Ovary (tissue), 3 donors: ENCODE data around the gene NUTM1.
"Not testable (repeated sequence)": the region's sequence is repeated elsewhere in the genome, so short reads cannot be mapped to it uniquely, and the experiment has no call there.

Source experiments
- EP300 ChIP-seq: sonication (generic); formaldehyde crosslinking; IDR thresholded peaks from one replicate; pipeline ENCODE4 v1.6.1; 2017; ENCODE audit warnings: antibody characterized with exemption
- POLR2A ChIP-seq: fragments of 450-650 bp; IDR thresholded peaks from one replicate; pipeline ENCODE4 v1.6.1; 2017; ENCODE audit warnings: antibody characterized with exemption, mild to moderate bottlenecking, moderate library complexity
- TF ChIP-seq, protein P1 (sequence below), 3 donors: fragments of 450-650 bp in 2 of 3; fragments of 200-600 bp in 1 of 3; IDR thresholded peaks; one replicate each; pipeline versions ENCODE4 v1.5.1 to v1.8.0; 2016 to 2022; ENCODE audit warnings: antibody characterized with exemption in 3 of 3, mild to moderate bottlenecking in 1 of 3
- donor health status: DM: no; HTN: no; CAD: no.

DNA sequence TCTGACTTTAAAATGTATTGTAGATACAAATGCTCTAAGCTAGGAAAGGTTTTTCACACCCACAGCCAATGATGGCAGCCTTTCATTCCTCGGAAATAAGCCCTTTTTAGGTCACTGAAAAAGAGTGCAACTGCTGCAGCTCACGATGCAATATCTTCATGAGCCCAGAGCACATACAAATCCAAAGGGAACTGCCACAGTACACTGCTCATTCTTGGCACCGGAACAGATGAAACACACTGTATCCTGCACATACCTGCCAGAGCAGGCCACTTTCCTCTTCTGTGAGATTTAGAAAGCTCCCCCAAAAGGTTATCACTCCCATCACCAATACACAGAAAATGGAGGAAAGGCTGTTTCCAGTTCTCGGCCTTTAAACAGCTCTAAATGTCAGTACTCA is 37.4 kb downstream of the NUTM1 start:
- TF ChIP-seq, protein P1, sequence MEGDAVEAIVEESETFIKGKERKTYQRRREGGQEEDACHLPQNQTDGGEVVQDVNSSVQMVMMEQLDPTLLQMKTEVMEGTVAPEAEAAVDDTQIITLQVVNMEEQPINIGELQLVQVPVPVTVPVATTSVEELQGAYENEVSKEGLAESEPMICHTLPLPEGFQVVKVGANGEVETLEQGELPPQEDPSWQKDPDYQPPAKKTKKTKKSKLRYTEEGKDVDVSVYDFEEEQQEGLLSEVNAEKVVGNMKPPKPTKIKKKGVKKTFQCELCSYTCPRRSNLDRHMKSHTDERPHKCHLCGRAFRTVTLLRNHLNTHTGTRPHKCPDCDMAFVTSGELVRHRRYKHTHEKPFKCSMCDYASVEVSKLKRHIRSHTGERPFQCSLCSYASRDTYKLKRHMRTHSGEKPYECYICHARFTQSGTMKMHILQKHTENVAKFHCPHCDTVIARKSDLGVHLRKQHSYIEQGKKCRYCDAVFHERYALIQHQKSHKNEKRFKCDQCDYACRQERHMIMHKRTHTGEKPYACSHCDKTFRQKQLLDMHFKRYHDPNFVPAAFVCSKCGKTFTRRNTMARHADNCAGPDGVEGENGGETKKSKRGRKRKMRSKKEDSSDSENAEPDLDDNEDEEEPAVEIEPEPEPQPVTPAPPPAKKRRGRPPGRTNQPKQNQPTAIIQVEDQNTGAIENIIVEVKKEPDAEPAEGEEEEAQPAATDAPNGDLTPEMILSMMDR (IDR thresholded peaks at IDR 0.05): not testable (repeated sequence)
- TF ChIP-seq POLR2A, EP300: not testable (repeated sequence)
